ENCODE results near the gene CEP152.

CEP152 gene

DNA sequence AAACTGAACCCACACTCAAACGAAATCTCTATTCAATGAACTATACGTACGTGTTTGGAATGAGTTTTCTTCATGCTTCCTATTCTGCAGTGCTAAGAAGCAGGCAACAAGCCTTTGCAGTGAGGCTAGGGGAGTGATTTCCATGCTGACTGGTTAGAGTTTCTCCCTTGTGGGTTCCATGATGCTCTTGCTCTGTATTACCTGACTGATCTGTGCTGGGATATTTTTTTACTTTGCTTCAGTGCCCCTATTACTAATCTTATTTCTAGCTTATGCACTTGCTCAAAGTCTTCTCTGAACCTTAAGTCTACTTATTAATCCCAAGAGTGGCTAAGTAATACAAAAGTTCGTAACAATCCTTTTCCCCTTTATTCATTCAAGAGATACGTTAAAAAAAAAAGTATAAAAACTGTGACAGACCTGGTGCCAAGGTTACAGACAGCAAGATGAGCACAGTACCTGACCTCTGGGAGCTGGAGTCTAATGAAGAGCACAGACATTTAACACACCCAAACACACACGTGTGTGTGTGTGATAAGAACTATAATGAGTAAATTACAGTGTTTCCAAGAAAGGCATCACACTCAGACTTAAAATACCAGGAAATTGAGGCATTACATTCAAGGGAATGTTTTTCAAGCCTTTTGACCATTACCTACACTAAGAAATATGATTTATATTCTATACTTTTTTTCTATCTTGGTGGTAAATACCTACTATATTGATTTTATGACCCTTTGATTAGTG, 114.9 kb downstream of the CEP152 start:
- no peak for DNase-seq

- no peak for DNase-seq
These were observed 115.6 kb downstream of the CEP152 start for GRCh38 chr15:48695088-48695826.

DNA sequence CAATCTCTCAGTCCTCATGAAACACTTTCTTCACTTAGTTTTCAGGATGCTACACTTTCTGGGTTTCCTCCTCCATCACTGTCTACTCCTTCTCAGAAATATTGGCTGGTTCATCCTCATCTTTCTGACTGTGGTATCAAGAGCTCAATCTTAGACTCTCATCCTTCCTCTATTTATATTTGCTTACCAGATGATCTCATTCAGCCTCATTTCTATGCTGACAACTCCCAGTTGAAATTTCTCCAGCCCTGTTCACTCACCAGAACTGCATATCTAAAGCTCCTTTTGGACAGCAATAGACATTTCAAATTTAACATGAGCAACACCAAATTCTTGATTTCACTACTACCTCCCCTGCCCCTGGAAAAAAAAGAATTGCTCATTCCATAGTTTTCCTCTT, 117.4 kb downstream of the CEP152 start:
- DNase-seq, result no peak

- no peak for DNase-seq
These were observed 122.4 kb downstream of the CEP152 start for GRCh38 chr15:48688493-48688892.

Measured in NCI-H1105 treated with DMSO at 0.1 percent for 48 hours (cell line).